Measurements from ENCODE around the gene PARL.

The PARL gene

DNA sequence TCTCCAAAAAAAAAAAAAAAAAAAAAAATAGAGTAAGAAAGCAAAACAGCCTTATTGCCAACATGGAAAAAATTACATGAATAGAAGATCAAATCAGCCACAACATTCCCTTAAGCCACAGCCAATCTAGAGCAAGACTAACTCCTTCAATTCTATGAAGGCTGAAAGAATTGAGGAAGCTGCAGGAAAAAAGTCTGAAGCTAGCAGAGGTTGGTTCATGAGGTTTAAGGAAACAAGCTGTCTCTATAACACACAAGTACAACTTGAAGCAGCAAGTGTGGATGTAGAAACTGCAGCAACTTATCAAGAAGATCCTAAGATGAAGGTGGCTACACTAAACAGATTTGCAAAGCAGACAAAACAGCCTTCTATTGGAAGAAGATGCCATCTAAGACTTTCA, 9.3 kb downstream of the PARL start:
- CTCF ChIA-PET: no interaction called here
- no peak for DNase-seq (ENCODE audit: extremely low spot score)
- no peak for TF ChIP-seq SUZ12 (IDR thresholded peaks at IDR 0.05)
- no peak for TF ChIP-seq SP1 (IDR thresholded peaks at IDR 0.05)
- TF ChIP-seq NFRKB (IDR thresholded peaks at IDR 0.05): no peak
- no peak for TF ChIP-seq ARNT (IDR thresholded peaks at IDR 0.05)
- TF ChIP-seq, protein P1, sequence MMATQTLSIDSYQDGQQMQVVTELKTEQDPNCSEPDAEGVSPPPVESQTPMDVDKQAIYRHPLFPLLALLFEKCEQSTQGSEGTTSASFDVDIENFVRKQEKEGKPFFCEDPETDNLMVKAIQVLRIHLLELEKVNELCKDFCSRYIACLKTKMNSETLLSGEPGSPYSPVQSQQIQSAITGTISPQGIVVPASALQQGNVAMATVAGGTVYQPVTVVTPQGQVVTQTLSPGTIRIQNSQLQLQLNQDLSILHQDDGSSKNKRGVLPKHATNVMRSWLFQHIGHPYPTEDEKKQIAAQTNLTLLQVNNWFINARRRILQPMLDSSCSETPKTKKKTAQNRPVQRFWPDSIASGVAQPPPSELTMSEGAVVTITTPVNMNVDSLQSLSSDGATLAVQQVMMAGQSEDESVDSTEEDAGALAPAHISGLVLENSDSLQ (IDR thresholded peaks at IDR 0.05): no peak
- POLR2A ChIA-PET: interaction anchor here (1.2 kb wide), 1 partner anchor 9 kb away, joined by 4 read pairs; no protein-coding TSS in a partner anchor

GRCh38 chr3:183873914-183874313, 10.8 kb downstream of the PARL start:
- CTCF ChIA-PET: interaction anchor here (1.1 kb wide), 1 partner anchor 11 kb away, joined by 4 read pairs; no protein-coding TSS in a partner anchor
- POLR2A ChIA-PET: no interaction called here
- TF ChIP-seq L3MBTL2 (conservative IDR thresholded peaks at IDR 0.05): no peak
- no peak for TF ChIP-seq FOXA1 (IDR thresholded peaks at IDR 0.05)
- TF ChIP-seq ELF4 (IDR thresholded peaks at IDR 0.05): no peak
- TF ChIP-seq TARDBP (IDR thresholded peaks at IDR 0.05): no peak
- DNase-seq (ENCODE audit: extremely low spot score): no peak

DNA sequence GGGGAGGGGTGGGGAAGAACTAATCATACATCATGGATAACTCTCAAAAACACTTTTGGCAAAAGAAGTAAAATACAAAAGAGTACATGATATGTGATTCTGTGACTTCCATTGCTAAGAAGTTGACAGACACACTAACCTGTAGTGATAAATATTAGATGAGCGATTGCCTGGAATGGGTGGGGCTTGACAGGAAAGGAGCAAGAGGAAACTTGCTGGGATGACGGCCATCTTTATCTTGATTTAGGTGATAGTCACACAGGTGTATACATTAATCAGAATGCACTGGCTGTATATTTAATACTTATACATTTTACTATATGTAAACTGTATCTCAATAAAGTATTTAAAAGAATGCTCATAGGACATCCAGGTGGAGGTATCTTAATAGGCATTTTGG, 13.1 kb downstream of the PARL start:
- no peak for DNase-seq (ENCODE audit: extremely low spot score)
- POLR2A ChIA-PET: no interaction called here
- CTCF ChIA-PET: no interaction called here
- TF ChIP-seq FOXA1 (IDR thresholded peaks at IDR 0.05): no peak
- TF ChIP-seq NFRKB (IDR thresholded peaks at IDR 0.05): no peak
- no peak for TF ChIP-seq LEF1 (IDR thresholded peaks at IDR 0.05; ENCODE audit: borderline replicate concordance)
- TF ChIP-seq SUZ12 (IDR thresholded peaks at IDR 0.05): no peak
- TF ChIP-seq FOXK2 (IDR thresholded peaks at IDR 0.05): no peak
- no peak for TF ChIP-seq L3MBTL2 (conservative IDR thresholded peaks at IDR 0.05)
- no peak for TF ChIP-seq CTBP1 (IDR thresholded peaks at IDR 0.05; ENCODE audit: borderline replicate concordance)
- TF ChIP-seq TARDBP (IDR thresholded peaks at IDR 0.05): no peak
- TF ChIP-seq ARNT (IDR thresholded peaks at IDR 0.05): no peak
- TF ChIP-seq, protein P1 (IDR thresholded peaks at IDR 0.05): no peak
- no peak for TF ChIP-seq ZNF384 (IDR thresholded peaks at IDR 0.05)
- TF ChIP-seq HDGF (IDR thresholded peaks at IDR 0.05; ENCODE audit: borderline replicate concordance): no peak
- TF ChIP-seq BHLHE40 (IDR thresholded peaks at IDR 0.05; ENCODE audit: borderline replicate concordance): no peak
- no peak for TF ChIP-seq SP1 (IDR thresholded peaks at IDR 0.05)
- TF ChIP-seq FOXM1 (IDR thresholded peaks at IDR 0.05; ENCODE audit: borderline replicate concordance): no peak

- DNase-seq (ENCODE audit: extremely low spot score): no peak
- TF ChIP-seq HDGF (IDR thresholded peaks at IDR 0.05; ENCODE audit: borderline replicate concordance) (no peak), CTBP1 (IDR thresholded peaks at IDR 0.05; ENCODE audit: borderline replicate concordance) (no peak), LEF1 (IDR thresholded peaks at IDR 0.05; ENCODE audit: borderline replicate concordance) (no peak), L3MBTL2 (conservative IDR thresholded peaks at IDR 0.05) (no peak)
- TF ChIP-seq, protein P1 (IDR thresholded peaks at IDR 0.05): no peak
- POLR2A ChIA-PET: no interaction called here
- CTCF ChIA-PET: no interaction called here
Observed at GRCh38 chr3:183870563-183870962, 14.1 kb downstream of the PARL start.

- no peak for TF ChIP-seq CTBP1 (IDR thresholded peaks at IDR 0.05; ENCODE audit: borderline replicate concordance)
- TF ChIP-seq BHLHE40 (IDR thresholded peaks at IDR 0.05; ENCODE audit: borderline replicate concordance): no peak
- no peak for TF ChIP-seq FOXK2 (IDR thresholded peaks at IDR 0.05)
- no peak for TF ChIP-seq L3MBTL2 (conservative IDR thresholded peaks at IDR 0.05)
- TF ChIP-seq HDGF (IDR thresholded peaks at IDR 0.05; ENCODE audit: borderline replicate concordance): no peak
- TF ChIP-seq, protein P1 (IDR thresholded peaks at IDR 0.05): no peak
- TF ChIP-seq SUZ12 (IDR thresholded peaks at IDR 0.05): no peak
- TF ChIP-seq FOXM1 (IDR thresholded peaks at IDR 0.05; ENCODE audit: borderline replicate concordance): no peak
- TF ChIP-seq ARNT (IDR thresholded peaks at IDR 0.05): no peak
- no peak for TF ChIP-seq ELF4 (IDR thresholded peaks at IDR 0.05)
- TF ChIP-seq SP1 (IDR thresholded peaks at IDR 0.05): no peak
- no peak for TF ChIP-seq LEF1 (IDR thresholded peaks at IDR 0.05; ENCODE audit: borderline replicate concordance)
- no peak for TF ChIP-seq TARDBP (IDR thresholded peaks at IDR 0.05)
- TF ChIP-seq FOXA1 (IDR thresholded peaks at IDR 0.05): no peak
- TF ChIP-seq NFRKB (IDR thresholded peaks at IDR 0.05): no peak
- no peak for TF ChIP-seq ZNF384 (IDR thresholded peaks at IDR 0.05)
- ChIA-PET CTCF (no interaction called here), POLR2A (no interaction called here)
- no peak for DNase-seq (ENCODE audit: extremely low spot score)
Observed at GRCh38 chr3:183868796-183869195, 15.9 kb downstream of the PARL start.

DNA sequence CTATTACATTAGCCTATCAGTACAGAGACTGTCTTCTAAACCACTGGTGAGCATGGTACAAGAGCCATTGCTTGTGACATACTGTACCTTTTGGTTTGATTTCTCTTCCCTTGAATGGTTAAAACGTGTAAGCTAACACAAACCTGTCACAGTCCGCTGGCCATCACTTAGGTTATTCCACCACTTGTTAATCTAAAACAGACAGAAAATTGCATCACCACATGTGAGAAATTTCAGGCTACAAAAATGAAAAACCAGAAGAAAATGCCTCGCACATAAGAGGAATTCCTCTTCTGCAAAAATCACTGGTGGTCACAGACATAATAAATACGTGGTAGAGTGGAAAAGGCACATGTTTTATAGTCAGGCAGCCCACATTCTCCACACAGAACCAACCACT, 22.1 kb downstream of the PARL start:
- POLR2A ChIA-PET: no interaction called here
- DNase-seq (ENCODE audit: extremely low spot score): no peak
- CTCF ChIA-PET: no interaction called here
- TF ChIP-seq ARNT (IDR thresholded peaks at IDR 0.05) (no peak), HDGF (IDR thresholded peaks at IDR 0.05; ENCODE audit: borderline replicate concordance) (no peak), FOXA1 (IDR thresholded peaks at IDR 0.05) (no peak), LEF1 (IDR thresholded peaks at IDR 0.05; ENCODE audit: borderline replicate concordance) (no peak), L3MBTL2 (conservative IDR thresholded peaks at IDR 0.05) (no peak), NFRKB (IDR thresholded peaks at IDR 0.05) (no peak), TARDBP (IDR thresholded peaks at IDR 0.05) (no peak), SUZ12 (IDR thresholded peaks at IDR 0.05) (no peak), ZNF384 (IDR thresholded peaks at IDR 0.05) (no peak), FOXK2 (IDR thresholded peaks at IDR 0.05) (no peak), SP1 (IDR thresholded peaks at IDR 0.05) (no peak), CTBP1 (IDR thresholded peaks at IDR 0.05; ENCODE audit: borderline replicate concordance) (no peak), ELF4 (IDR thresholded peaks at IDR 0.05) (no peak)
- TF ChIP-seq, protein P1 (IDR thresholded peaks at IDR 0.05): no peak

Data from HEK293T (cell line).